Uterus (tissue), 2 donors: ENCODE measurements around the gene ZNF236.

Experiments
- POLR2A ChIP-seq, 2 donors: fragments of 450-650 bp; IDR thresholded peaks; one replicate each; pipeline ENCODE4 v1.6.1; 2016; ENCODE audit warnings: antibody characterized with exemption in 2 of 2, mild to moderate bottlenecking in 1 of 2, moderate library complexity in 1 of 2
- TF ChIP-seq, protein P1 (sequence below), 4 experiments: fragments of 200-600 bp in 2 of 4; fragments of 450-650 bp in 2 of 4; sonication (generic) in 2 of 4; IDR thresholded peaks; one replicate each; pipeline ENCODE4 v1.5.1; 2016 to 2019; ENCODE audit warnings: antibody characterized with exemption in 4 of 4, mild to moderate bottlenecking in 2 of 4, moderate library complexity in 1 of 4

- TF ChIP-seq, protein P1, sequence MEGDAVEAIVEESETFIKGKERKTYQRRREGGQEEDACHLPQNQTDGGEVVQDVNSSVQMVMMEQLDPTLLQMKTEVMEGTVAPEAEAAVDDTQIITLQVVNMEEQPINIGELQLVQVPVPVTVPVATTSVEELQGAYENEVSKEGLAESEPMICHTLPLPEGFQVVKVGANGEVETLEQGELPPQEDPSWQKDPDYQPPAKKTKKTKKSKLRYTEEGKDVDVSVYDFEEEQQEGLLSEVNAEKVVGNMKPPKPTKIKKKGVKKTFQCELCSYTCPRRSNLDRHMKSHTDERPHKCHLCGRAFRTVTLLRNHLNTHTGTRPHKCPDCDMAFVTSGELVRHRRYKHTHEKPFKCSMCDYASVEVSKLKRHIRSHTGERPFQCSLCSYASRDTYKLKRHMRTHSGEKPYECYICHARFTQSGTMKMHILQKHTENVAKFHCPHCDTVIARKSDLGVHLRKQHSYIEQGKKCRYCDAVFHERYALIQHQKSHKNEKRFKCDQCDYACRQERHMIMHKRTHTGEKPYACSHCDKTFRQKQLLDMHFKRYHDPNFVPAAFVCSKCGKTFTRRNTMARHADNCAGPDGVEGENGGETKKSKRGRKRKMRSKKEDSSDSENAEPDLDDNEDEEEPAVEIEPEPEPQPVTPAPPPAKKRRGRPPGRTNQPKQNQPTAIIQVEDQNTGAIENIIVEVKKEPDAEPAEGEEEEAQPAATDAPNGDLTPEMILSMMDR (IDR thresholded peaks at IDR 0.05): no peak
- TF ChIP-seq POLR2A (IDR thresholded peaks at IDR 0.05): no peak
Observed at GRCh38 chr18:76972846-76973519, 150.6 kb downstream of the ZNF236 start.
